ENCODE data around the gene DIS3L2. TPM values are rescaled to one million over a fixed set of nuclear protein-coding genes. Genes with fewer than 3 reads are reported as not detected.

DIS3L2 gene
- total and polyA plus RNA-seq, 10 donors: 9.1 to 59.8 (median 35.4) TPM

GRCh38 chr2:232022718-232023117 is 61.2 kb downstream of the DIS3L2 start:
- Histone ChIP-seq H3K27ac (no peak overlapping the region), H3K4me1 (peaks cover 0 to 9% (median 0%) of the 10 kb centered on the region in 6 donors), H3K9me3 (no peaks in the 10 kb centered on the region), H3K27me3 (replicated peaks in 1 of 7) (no peaks in the 10 kb centered on the region), H3K4me3 (no peak overlapping the region), H3K36me3 (peaks cover 0 to 97% (median 16%) of the 10 kb centered on the region in 6 donors)
- intact Hi-C loops (cut with DNase I; ENCODE audit: low total_unique reads): no loop called here
- no peak for DNase-seq
- TF ChIP-seq CTCF (IDR thresholded peaks at IDR 0.05 in 8 of 11, conservative IDR thresholded peaks at IDR 0.05 in 3 of 11) (no peak), POLR2AphosphoS5 (IDR thresholded peaks at IDR 0.05) (no peak), POLR2A (IDR thresholded peaks at IDR 0.05) (no peak)
- WGBS, 5 donors: 61 to 77% (median 73%) methylated on average over 3 of the region's 3 CpGs

GRCh38 chr2:232023426-232023825 is 61.9 kb downstream of the DIS3L2 start:
- H3K36me3 ChIP-seq: peaks cover 0 to 90% (median 16%) of the 10 kb centered on the region in 6 donors
- intact Hi-C loops (cut with DNase I; ENCODE audit: low total_unique reads): no loop called here
- no peak for TF ChIP-seq CTCF (IDR thresholded peaks at IDR 0.05 in 8 of 11, conservative IDR thresholded peaks at IDR 0.05 in 3 of 11)
- no peak for DNase-seq
- no peaks in the 10 kb centered on the region for H3K9me3 ChIP-seq
- H3K27me3 ChIP-seq (replicated peaks in 1 of 7): no peaks in the 10 kb centered on the region
- H3K27ac ChIP-seq: no peak overlapping the region
- H3K4me3 ChIP-seq: no peak overlapping the region
- peaks cover 0 to 9% (median 0%) of the 10 kb centered on the region in 6 donors for H3K4me1 ChIP-seq

- Histone ChIP-seq H3K27me3 (replicated peaks in 1 of 7) (no peaks in the 10 kb centered on the region), H3K4me3 (no peak overlapping the region), H3K27ac (no peak overlapping the region), H3K9me3 (no peaks in the 10 kb centered on the region), H3K36me3 (peaks cover 0 to 83% (median 16%) of the 10 kb centered on the region in 6 donors), H3K4me1 (peaks cover 0 to 9% (median 0%) of the 10 kb centered on the region in 6 donors)
- no peak for DNase-seq
- intact Hi-C loops (cut with DNase I; ENCODE audit: low total_unique reads): no loop called here
- WGBS, 5 donors: 91 to 98% (median 93%) methylated on average over 7 of the region's 7 CpGs
- no peak for TF ChIP-seq CTCF (IDR thresholded peaks at IDR 0.05 in 8 of 11, conservative IDR thresholded peaks at IDR 0.05 in 3 of 11)
- no peak for TF ChIP-seq POLR2AphosphoS5 (IDR thresholded peaks at IDR 0.05)
- no peak for TF ChIP-seq POLR2A (IDR thresholded peaks at IDR 0.05)
Measured at GRCh38 chr2:232024457-232024856, 62.9 kb downstream of the DIS3L2 start.

GRCh38 chr2:232026910-232027309 is 65.4 kb downstream of the DIS3L2 start:
- Histone ChIP-seq H3K27ac (no peak overlapping the region), H3K27me3 (replicated peaks in 1 of 7) (no peaks in the 10 kb centered on the region), H3K4me3 (no peak overlapping the region), H3K4me1 (peaks cover 0 to 9% (median 0%) of the 10 kb centered on the region in 6 donors), H3K9me3 (peaks cover 0 to 3% (median 0%) of the 10 kb centered on the region in 8 donors), H3K36me3 (peaks cover 0 to 81% (median 21%) of the 10 kb centered on the region in 6 donors)
- no peak for TF ChIP-seq CTCF (IDR thresholded peaks at IDR 0.05 in 8 of 11, conservative IDR thresholded peaks at IDR 0.05 in 3 of 11)
- no peak for TF ChIP-seq POLR2AphosphoS5 (IDR thresholded peaks at IDR 0.05)
- TF ChIP-seq POLR2A (IDR thresholded peaks at IDR 0.05): no peak
- DNase-seq: no peak
- intact Hi-C loops (cut with DNase I; ENCODE audit: low total_unique reads): no loop called here
- 67 to 87% (median 81%) methylated on average over 2 of the region's 2 CpGs for WGBS, 5 donors
